Trophoblast cell (in vitro differentiated cells and primary cell): ENCODE results near the gene PCDHA13.

Source experiments
- DNase-seq, 2 donors: peaks; one replicate each; pipeline ENCODE4 v3.0.0-alpha.2; 2016
- H2AFZ ChIP-seq: 2 replicates; pipeline ENCODE4 v1.6.1; 2013; ENCODE audit warnings: low read length, moderate library complexity, mild to moderate bottlenecking; ENCODE audit not compliant: insufficient read depth, poor library complexity
- H2AK5ac ChIP-seq: 2 replicates; pipeline ENCODE4 v1.6.1; 2013; ENCODE audit warnings: mild to moderate bottlenecking, low read length
- H2BK120ac ChIP-seq: 2 replicates; pipeline ENCODE4 v1.6.1; 2013; ENCODE audit warnings: low read length, mild to moderate bottlenecking, moderate library complexity; ENCODE audit not compliant: insufficient read depth, poor library complexity
- H2BK12ac ChIP-seq: 2 replicates; pipeline ENCODE4 v1.6.1; 2013; ENCODE audit warnings: mild to moderate bottlenecking, low read length, moderate library complexity
- H2BK5ac ChIP-seq: 2 replicates; pipeline ENCODE4 v1.6.1; 2013; ENCODE audit warnings: low read length, low read depth, moderate library complexity, mild to moderate bottlenecking; ENCODE audit not compliant: poor library complexity
- H3K14ac ChIP-seq: 2 replicates; pipeline ENCODE4 v1.6.1; 2013; ENCODE audit warnings: mild to moderate bottlenecking, low read length
- H3K18ac ChIP-seq: 2 replicates; pipeline ENCODE4 v1.6.1; 2013; ENCODE audit warnings: mild to moderate bottlenecking, low read length
- H3K23ac ChIP-seq: 2 replicates; pipeline ENCODE4 v1.6.1; 2013; ENCODE audit warnings: low read length
- H3K27ac ChIP-seq: 2 replicates; pipeline ENCODE4 v1.5.1; 2013; ENCODE audit warnings: low read depth, mild to moderate bottlenecking, inconsistent platforms, low read length, moderate library complexity
- H3K27me3 ChIP-seq: 2 replicates; pipeline ENCODE4 v1.6.1; 2013; ENCODE audit warnings: inconsistent platforms, mild to moderate bottlenecking, low read length, moderate library complexity; ENCODE audit not compliant: insufficient read depth
- H3K36me3 ChIP-seq, 2 experiments: 1 replicate in 1 of 2; 2 replicates in 1 of 2; pipeline ENCODE4 v1.6.1; 2013; ENCODE audit warnings: low read length in 2 of 2, mild to moderate bottlenecking in 2 of 2, moderate library complexity in 1 of 2; ENCODE audit not compliant: insufficient read depth in 2 of 2, control insufficient read depth in 1 of 2
- H3K4ac ChIP-seq: 2 replicates; pipeline ENCODE4 v1.6.1; 2013; ENCODE audit warnings: low read depth, mild to moderate bottlenecking, low read length, moderate library complexity
- H3K4me1 ChIP-seq, 2 experiments: 1 replicate in 1 of 2; 2 replicates in 1 of 2; pipeline ENCODE4 v1.6.1; 2013; ENCODE audit warnings: low read length in 2 of 2, mild to moderate bottlenecking in 2 of 2, moderate library complexity in 1 of 2; ENCODE audit not compliant: insufficient read depth in 2 of 2, control insufficient read depth in 1 of 2
- H3K4me2 ChIP-seq: 2 replicates; pipeline ENCODE4 v1.6.1; 2013; ENCODE audit warnings: inconsistent platforms, mild to moderate bottlenecking, low read length, moderate library complexity
- H3K4me3 ChIP-seq: 2 replicates; pipeline ENCODE4 v1.5.1; 2013; ENCODE audit warnings: mild to moderate bottlenecking, low read depth, low read length, inconsistent platforms
- H3K79me1 ChIP-seq: one replicate; pipeline ENCODE4 v1.6.1; 2013; ENCODE audit warnings: low read length
- H3K79me2 ChIP-seq: 2 replicates; pipeline ENCODE4 v1.6.1; 2013; ENCODE audit warnings: low read length, mild to moderate bottlenecking; ENCODE audit not compliant: control insufficient read depth, insufficient read depth, poor library complexity
- H3K9ac ChIP-seq: 2 replicates; pipeline ENCODE4 v1.6.1; 2013; ENCODE audit warnings: mild to moderate bottlenecking, low read length
- H3K9me3 ChIP-seq: 2 replicates; pipeline ENCODE4 v1.6.1; 2013; ENCODE audit warnings: low read depth, mild to moderate bottlenecking, control low read depth, inconsistent platforms, low read length; ENCODE audit not compliant: insufficient read depth
- H4K12ac ChIP-seq: 2 replicates; pipeline ENCODE4 v1.6.1; 2013; ENCODE audit warnings: low read depth, mild to moderate bottlenecking, low read length, moderate library complexity
- H4K8ac ChIP-seq: 2 replicates; pipeline ENCODE4 v1.6.1; 2013; ENCODE audit warnings: low read depth, mild to moderate bottlenecking, low read length, moderate library complexity
- H4K91ac ChIP-seq: one replicate; pipeline ENCODE4 v1.6.1; 2013; ENCODE audit warnings: low read depth, mild to moderate bottlenecking, low read length, moderate library complexity
- WGBS: extraction: QIAGEN DNeasy Blood & Tissue Kit; methylation state at CpG from one replicate; pipeline ENCODE4 v1.1.7; 2013; ENCODE audit warnings: missing lambda C conversion rate; ENCODE audit not compliant: insufficient read length, insufficient coverage; ENCODE audit errors: extremely low coverage; 5-methylcytosine and 5-hydroxymethylcytosine counted together

The PCDHA13 gene

DNA sequence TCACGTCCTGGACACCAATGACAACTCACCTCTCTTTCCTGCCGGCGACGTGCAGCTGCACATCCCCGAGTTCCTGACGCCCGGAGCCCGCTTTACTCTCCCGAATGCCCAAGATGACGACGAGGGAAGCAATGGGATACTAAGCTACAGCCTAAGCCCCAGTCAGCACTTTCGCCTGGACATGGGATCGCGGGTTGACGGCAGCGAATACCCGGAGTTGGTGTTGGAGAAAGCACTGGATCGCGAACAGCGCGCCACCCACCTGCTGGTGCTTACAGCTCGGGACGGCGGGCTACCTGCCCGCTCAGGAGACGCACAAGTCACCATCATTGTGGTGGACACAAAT lies 45.3 kb downstream of the PCDHA13 start:
- H3K18ac ChIP-seq: no peak overlapping the region
- no peak for DNase-seq
- H3K14ac ChIP-seq: no peak overlapping the region
- H3K4me1 ChIP-seq: peaks cover 9 to 13% of the 10 kb centered on the region in 2 experiments
- no peak overlapping the region for H2BK12ac ChIP-seq
- H4K12ac ChIP-seq: no peak overlapping the region
- H3K36me3 ChIP-seq: no peaks in the 10 kb centered on the region
- H4K91ac ChIP-seq: no peak overlapping the region
- WGBS: no CpG with 5 or more reads among the region's 26 CpGs
- no peak overlapping the region for H3K23ac ChIP-seq
- H3K9ac ChIP-seq: no peak overlapping the region
- H3K79me1 ChIP-seq: peaks cover 2% of the 10 kb centered on the region
- no peak overlapping the region for H3K27ac ChIP-seq
- H3K27me3 ChIP-seq: no peaks in the 10 kb centered on the region
- H2AK5ac ChIP-seq: no peak overlapping the region
- no peak overlapping the region for H3K4ac ChIP-seq
- H2BK120ac ChIP-seq: no peak overlapping the region
- no peaks in the 10 kb centered on the region for H3K79me2 ChIP-seq
- H4K8ac ChIP-seq: no peak overlapping the region
- H2AFZ ChIP-seq: no peak overlapping the region
- peak overlapping the region; percentile 89 for H3K4me2 ChIP-seq
- no peak overlapping the region for H2BK5ac ChIP-seq
- peak overlapping the region; percentile 66 for H3K4me3 ChIP-seq
- peaks cover 3% of the 10 kb centered on the region for H3K9me3 ChIP-seq
